Nephron progenitor cell (in vitro differentiated cells): ENCODE data around the gene NGB.

Source experiments
- DNase-seq: peaks from one replicate; pipeline ENCODE4 v3.0.0; 2021
- H3K27ac Mint-ChIP-seq: 2 replicates; pipeline ENCODE4 v1.8.0; 2021; ENCODE audit warnings: mild to moderate bottlenecking, moderate library complexity, mixed read lengths
- H3K27me3 Mint-ChIP-seq: 2 replicates; pipeline ENCODE4 v1.8.0; 2021; ENCODE audit warnings: mild to moderate bottlenecking, low read depth, mixed read lengths; ENCODE audit not compliant: poor library complexity
- H3K36me3 Mint-ChIP-seq: 2 replicates; pipeline ENCODE4 v1.8.0; 2021; ENCODE audit warnings: low read depth, mixed read lengths
- H3K4me1 Mint-ChIP-seq: 2 replicates; pipeline ENCODE4 v1.8.0; 2021; ENCODE audit warnings: mixed read lengths
- H3K4me3 Mint-ChIP-seq: 2 replicates; pipeline ENCODE4 v1.8.0; 2021; ENCODE audit warnings: mild to moderate bottlenecking, moderate library complexity, mixed read lengths
- H3K9me3 Mint-ChIP-seq: 2 replicates; pipeline ENCODE4 v1.8.0; 2021; ENCODE audit warnings: mild to moderate bottlenecking, moderate library complexity, mixed read lengths
- TF ChIP-seq, protein P1 (sequence below): fragments of 200-600 bp; sonication (generic); IDR thresholded peaks from 2 replicates; pipeline ENCODE4 v1.5.0; 2021; ENCODE audit warnings: antibody characterized with exemption

The NGB gene

DNA sequence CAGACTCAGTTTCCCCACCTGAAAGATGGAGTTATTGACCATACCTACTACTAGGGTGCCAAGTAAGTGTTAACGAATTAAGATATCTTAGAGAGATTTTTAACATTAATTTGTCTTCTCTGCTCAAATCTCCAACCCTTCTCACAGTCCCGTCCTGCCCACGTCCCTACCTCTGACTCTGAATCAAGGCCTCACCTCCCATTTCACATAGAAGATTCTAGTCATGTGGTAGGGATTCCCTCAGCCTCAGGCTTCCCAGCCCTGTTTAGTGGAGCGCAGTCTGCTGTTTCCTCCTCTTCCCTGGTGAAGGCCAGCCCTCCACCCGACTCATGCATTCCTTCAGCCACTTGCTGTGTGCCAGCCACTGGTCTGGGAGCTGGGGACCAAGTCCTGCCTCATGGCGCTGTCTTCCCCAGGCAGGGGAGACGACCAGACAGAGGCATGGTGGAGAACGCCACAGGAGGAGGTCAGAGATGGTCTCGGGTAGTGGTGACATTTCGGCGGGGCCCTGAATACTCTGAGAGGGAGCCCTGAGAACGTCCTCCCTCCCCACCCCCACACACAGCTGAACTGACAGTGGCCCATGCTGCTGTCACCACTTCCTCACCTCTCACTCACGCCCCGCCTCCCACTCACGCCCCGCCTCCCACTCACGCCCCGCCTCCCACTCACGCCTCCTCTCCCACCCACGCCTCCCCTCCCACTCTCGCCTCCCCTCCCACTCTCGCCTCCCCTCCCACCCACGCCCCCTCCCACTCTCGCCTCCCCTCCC, 50.6 kb downstream of the NGB start:
- TF ChIP-seq, protein P1, sequence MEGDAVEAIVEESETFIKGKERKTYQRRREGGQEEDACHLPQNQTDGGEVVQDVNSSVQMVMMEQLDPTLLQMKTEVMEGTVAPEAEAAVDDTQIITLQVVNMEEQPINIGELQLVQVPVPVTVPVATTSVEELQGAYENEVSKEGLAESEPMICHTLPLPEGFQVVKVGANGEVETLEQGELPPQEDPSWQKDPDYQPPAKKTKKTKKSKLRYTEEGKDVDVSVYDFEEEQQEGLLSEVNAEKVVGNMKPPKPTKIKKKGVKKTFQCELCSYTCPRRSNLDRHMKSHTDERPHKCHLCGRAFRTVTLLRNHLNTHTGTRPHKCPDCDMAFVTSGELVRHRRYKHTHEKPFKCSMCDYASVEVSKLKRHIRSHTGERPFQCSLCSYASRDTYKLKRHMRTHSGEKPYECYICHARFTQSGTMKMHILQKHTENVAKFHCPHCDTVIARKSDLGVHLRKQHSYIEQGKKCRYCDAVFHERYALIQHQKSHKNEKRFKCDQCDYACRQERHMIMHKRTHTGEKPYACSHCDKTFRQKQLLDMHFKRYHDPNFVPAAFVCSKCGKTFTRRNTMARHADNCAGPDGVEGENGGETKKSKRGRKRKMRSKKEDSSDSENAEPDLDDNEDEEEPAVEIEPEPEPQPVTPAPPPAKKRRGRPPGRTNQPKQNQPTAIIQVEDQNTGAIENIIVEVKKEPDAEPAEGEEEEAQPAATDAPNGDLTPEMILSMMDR = no peak
- peaks cover 4% of the 10 kb centered on the region for H3K4me1 Mint-ChIP-seq
- H3K27ac Mint-ChIP-seq = no peak overlapping the region
- no peaks in the 10 kb centered on the region for H3K9me3 Mint-ChIP-seq
- H3K27me3 Mint-ChIP-seq = peaks cover 71% of the 10 kb centered on the region
- H3K4me3 Mint-ChIP-seq = no peak overlapping the region
- DNase-seq = no peak
- H3K36me3 Mint-ChIP-seq = no peaks in the 10 kb centered on the region

DNA sequence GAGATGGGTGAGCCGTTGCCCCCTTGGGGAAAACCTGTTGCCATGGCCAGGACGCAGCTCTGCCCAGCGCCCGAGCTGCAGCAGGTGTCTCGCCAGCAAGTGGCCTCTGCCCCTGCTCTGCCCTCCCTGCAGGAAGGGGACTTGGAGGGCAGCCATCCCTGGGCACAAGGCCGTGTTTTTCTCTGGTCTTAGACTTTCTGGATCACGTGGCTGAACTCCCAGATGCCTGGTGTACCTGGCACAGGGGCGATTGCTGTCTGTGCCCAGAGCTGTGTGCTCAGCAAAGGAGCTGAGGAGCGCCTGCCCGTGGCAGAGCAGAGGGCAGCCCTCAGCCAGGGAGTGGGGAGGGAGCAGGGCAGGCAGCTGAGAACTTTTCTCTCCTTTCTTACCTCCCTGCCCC, 51.4 kb downstream of the NGB start:
- peaks cover 4% of the 10 kb centered on the region for H3K4me1 Mint-ChIP-seq
- no peak overlapping the region for H3K4me3 Mint-ChIP-seq
- H3K9me3 Mint-ChIP-seq = no peaks in the 10 kb centered on the region
- H3K27me3 Mint-ChIP-seq = peaks cover 72% of the 10 kb centered on the region
- TF ChIP-seq, protein P1 = no peak
- H3K27ac Mint-ChIP-seq = no peak overlapping the region
- H3K36me3 Mint-ChIP-seq = no peaks in the 10 kb centered on the region
- no peak for DNase-seq

DNA sequence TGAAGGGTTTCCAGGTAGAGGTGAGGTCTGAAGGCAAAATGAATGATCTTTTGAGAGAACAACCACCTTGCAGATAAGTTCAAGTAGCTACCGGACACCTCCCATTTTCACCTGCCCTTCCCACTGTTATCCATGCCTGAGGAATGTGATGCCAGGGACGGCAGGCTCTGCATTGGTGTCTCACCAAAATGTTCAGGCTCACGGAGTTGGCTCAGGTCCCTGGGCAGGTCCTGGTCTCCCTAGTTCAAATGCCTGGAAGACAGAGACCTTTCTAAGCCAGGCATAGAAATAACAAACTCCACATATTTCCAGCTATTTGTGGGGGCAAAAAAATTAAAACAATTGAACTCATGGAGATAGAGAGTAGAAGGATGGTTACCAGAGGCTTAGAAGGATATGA, 53.5 kb downstream of the NGB start:
- no peak for DNase-seq
- peaks cover 81% of the 10 kb centered on the region for H3K27me3 Mint-ChIP-seq
- TF ChIP-seq, protein P1 = no peak
- no peaks in the 10 kb centered on the region for H3K9me3 Mint-ChIP-seq
- H3K4me3 Mint-ChIP-seq = no peak overlapping the region
- peaks cover 4% of the 10 kb centered on the region for H3K4me1 Mint-ChIP-seq
- H3K36me3 Mint-ChIP-seq = no peaks in the 10 kb centered on the region
- no peak overlapping the region for H3K27ac Mint-ChIP-seq
